Natural killer cell (primary cell): ENCODE results near the gene MSL2. TPM values are rescaled to one million over a fixed set of nuclear protein-coding genes. Genes with fewer than 3 reads are reported as not detected.

ENCODE experiments used
- ATAC-seq, 3 donors: fragments of 150-1000 bp in 2 of 3; fragments of 200-7000 bp in 1 of 3; cut with Tn5 transposase; 1 replicate in 1 of 3; 2 replicates in 2 of 3; pipeline ENCODE4 v1.10.0; 2021; ENCODE audit warnings: mild to moderate bottlenecking in 2 of 3, moderate library complexity in 2 of 3
- DNase-seq, 2 donors: peaks; one replicate each; pipeline versions ENCODE4 v3.0.0 to v3.0.0-alpha.2; 2013 to 2021; ENCODE audit warnings: mixed read lengths in 1 of 2
- H3K27ac ChIP-seq: one replicate; pipeline ENCODE4 v1.5.1; 2013; ENCODE audit warnings: mild to moderate bottlenecking, low read length
- H3K27me3 ChIP-seq: one replicate; pipeline ENCODE4 v1.6.1; 2013; ENCODE audit warnings: low read length; ENCODE audit not compliant: control insufficient read depth, insufficient read depth
- H3K36me3 ChIP-seq: one replicate; pipeline ENCODE4 v1.6.1; 2013; ENCODE audit warnings: low read length; ENCODE audit not compliant: control insufficient read depth, insufficient read depth
- H3K4me1 ChIP-seq: one replicate; pipeline ENCODE4 v1.6.1; 2013; ENCODE audit warnings: low read length; ENCODE audit not compliant: control insufficient read depth, insufficient read depth
- H3K4me3 ChIP-seq: one replicate; pipeline ENCODE4 v1.5.1; 2013; ENCODE audit warnings: low read length
- H3K9me3 ChIP-seq: one replicate; pipeline ENCODE4 v1.6.1; 2013; ENCODE audit warnings: low read length; ENCODE audit not compliant: control insufficient read depth, insufficient read depth
- H3K27ac Mint-ChIP-seq, 2 donors: one replicate each; pipeline ENCODE4 v1.8.0; 2022; ENCODE audit warnings: mild to moderate bottlenecking in 2 of 2, mixed read lengths in 2 of 2, moderate library complexity in 1 of 2
- H3K27me3 Mint-ChIP-seq, 2 donors: one replicate each; pipeline ENCODE4 v1.8.0; 2022; ENCODE audit warnings: low read depth in 2 of 2, mixed read lengths in 2 of 2
- H3K36me3 Mint-ChIP-seq: one replicate; pipeline ENCODE4 v1.8.0; 2022; ENCODE audit warnings: mixed read lengths
- H3K4me1 Mint-ChIP-seq, 2 donors: one replicate each; pipeline ENCODE4 v1.8.0; 2022; ENCODE audit warnings: mixed read lengths in 2 of 2
- H3K4me3 Mint-ChIP-seq: one replicate; pipeline ENCODE4 v1.8.0; 2022; ENCODE audit warnings: mild to moderate bottlenecking, moderate library complexity, mixed read lengths
- H3K9me3 Mint-ChIP-seq, 2 donors: one replicate each; pipeline ENCODE4 v1.8.0; 2022; ENCODE audit warnings: mixed read lengths in 2 of 2
- whole genome bisulfite sequencing: methylation state at CpG from one replicate; pipeline ENCODE4 v1.1.7; 2013; ENCODE audit warnings: missing lambda C conversion rate; ENCODE audit not compliant: insufficient coverage; 5-methylcytosine and 5-hydroxymethylcytosine counted together
- intact Hi-C: fragments of 100-400 bp; cut with micrococcal nuclease; formaldehyde crosslinking; loops from one replicate; pipeline ENCODE4 v1.14.2; 2022
- total RNA-seq, 4 donors: library from RNA; stranded (reverse); fragments of 120-200 nt in 1 of 4; gene quantifications; one replicate each; pipeline versions ENCODE4 v1.2.3 to v1.2.4, GENCODE V29; 2013 to 2022
- TF ChIP-seq, protein P1 (sequence below): fragments of 200-600 bp; IDR thresholded peaks from one replicate; pipeline ENCODE4 v1.8.0; 2022; ENCODE audit warnings: antibody characterized with exemption

Gene MSL2
- total RNA-seq, 3 donors from 2014 or later (not counting 1 experiment from before 2014, with no cell fraction given): 104 to 114 (median 110) TPM

DNA sequence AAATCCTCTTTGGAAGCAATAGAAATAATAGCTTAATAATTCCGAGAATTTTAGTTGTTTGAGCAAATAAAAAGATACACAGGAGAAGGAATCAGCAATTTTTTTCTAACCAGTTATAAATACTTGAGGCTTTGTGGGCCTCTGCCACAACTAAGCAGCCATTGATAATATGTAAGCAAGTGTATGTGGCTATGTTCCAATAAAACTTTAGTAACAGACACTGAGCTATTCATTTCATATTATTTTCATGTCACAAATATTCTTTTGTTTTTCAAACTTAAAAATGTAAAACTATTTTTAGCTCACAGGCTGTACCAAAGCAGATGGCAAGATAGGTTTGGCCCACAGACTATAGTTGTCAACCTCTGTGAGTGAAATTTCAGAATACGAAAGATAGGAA, 85.7 kb downstream of the MSL2 start:
- Mint-ChIP-seq H3K27ac (no peak overlapping the region), H3K9me3 (no peaks in the 10 kb centered on the region), H3K36me3 (no peaks in the 10 kb centered on the region), H3K4me1 (peaks cover 0 to 3% of the 10 kb centered on the region in 2 donors), H3K4me3 (no peak overlapping the region), H3K27me3 (no peaks in the 10 kb centered on the region)
- Histone ChIP-seq H3K9me3 (no peaks in the 10 kb centered on the region), H3K27me3 (no peaks in the 10 kb centered on the region), H3K36me3 (no peaks in the 10 kb centered on the region), H3K4me3 (no peak overlapping the region), H3K4me1 (no peaks in the 10 kb centered on the region), H3K27ac (no peak overlapping the region)
- intact Hi-C loops: no loop called here
- ATAC-seq (no peak), DNase-seq (no peak)
- TF ChIP-seq, protein P1, sequence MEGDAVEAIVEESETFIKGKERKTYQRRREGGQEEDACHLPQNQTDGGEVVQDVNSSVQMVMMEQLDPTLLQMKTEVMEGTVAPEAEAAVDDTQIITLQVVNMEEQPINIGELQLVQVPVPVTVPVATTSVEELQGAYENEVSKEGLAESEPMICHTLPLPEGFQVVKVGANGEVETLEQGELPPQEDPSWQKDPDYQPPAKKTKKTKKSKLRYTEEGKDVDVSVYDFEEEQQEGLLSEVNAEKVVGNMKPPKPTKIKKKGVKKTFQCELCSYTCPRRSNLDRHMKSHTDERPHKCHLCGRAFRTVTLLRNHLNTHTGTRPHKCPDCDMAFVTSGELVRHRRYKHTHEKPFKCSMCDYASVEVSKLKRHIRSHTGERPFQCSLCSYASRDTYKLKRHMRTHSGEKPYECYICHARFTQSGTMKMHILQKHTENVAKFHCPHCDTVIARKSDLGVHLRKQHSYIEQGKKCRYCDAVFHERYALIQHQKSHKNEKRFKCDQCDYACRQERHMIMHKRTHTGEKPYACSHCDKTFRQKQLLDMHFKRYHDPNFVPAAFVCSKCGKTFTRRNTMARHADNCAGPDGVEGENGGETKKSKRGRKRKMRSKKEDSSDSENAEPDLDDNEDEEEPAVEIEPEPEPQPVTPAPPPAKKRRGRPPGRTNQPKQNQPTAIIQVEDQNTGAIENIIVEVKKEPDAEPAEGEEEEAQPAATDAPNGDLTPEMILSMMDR: no peak
- 90% methylated on average over 2 of the region's 2 CpGs for WGBS

DNA sequence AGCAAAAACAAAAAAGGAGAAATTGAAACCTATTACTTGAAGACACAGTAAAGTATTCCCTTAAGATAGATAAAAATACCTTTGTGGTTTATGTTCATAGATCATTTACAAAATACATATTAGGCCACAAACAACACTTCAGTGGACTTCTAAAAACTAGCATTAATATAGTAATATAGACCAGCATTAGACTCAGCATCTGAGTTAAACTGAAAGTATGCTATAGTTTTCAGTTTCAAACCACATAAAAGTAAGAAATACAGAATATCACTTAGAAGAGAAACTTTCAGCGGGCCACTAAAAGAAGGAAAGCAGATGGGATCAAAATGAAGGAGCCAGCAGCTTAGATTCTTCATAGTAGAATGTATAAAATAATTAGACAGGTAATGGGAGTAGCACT, 86.6 kb downstream of the MSL2 start:
- no peaks in the 10 kb centered on the region for H3K4me1 ChIP-seq
- ATAC-seq: no peak

DNA sequence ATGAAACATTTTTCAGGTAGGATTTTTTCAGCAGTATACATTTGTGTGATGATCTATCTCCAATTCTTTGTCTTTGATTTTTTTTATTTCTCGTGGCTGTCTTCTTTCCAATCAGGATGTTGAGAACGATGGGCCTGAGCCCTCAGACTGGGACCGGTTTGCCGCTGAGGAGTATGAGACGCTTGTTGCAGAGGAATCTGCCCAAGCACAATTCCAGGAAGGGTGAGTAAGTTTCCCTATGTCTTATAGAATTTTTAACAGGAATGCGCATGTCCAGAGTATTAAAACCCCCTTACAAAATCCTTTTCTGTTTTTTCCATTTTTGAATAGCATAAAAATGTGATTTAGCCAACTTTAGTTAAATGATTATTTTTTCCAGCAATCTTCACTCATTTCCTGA, 90.0 kb downstream of the MSL2 start:
- intact Hi-C loops: no loop called here
- Mint-ChIP-seq H3K4me3 (no peak overlapping the region), H3K27me3 (no peaks in the 10 kb centered on the region), H3K27ac (no peak overlapping the region), H3K9me3 (no peaks in the 10 kb centered on the region), H3K4me1 (no peaks in the 10 kb centered on the region), H3K36me3 (no peaks in the 10 kb centered on the region)
- Histone ChIP-seq H3K27ac (no peak overlapping the region), H3K27me3 (no peaks in the 10 kb centered on the region), H3K4me1 (no peaks in the 10 kb centered on the region), H3K9me3 (no peaks in the 10 kb centered on the region), H3K4me3 (no peak overlapping the region), H3K36me3 (no peaks in the 10 kb centered on the region)
- DNase-seq (no peak), ATAC-seq (no peak)
- 96% methylated on average over 5 of the region's 6 CpGs for WGBS
- TF ChIP-seq, protein P1: no peak

More for the DNA sequence above, 86.6 kb downstream of the MSL2 start:
- WGBS: 22% methylated on average over 1 of the region's 1 CpG
- H3K9me3 ChIP-seq: no peaks in the 10 kb centered on the region
- H3K36me3 ChIP-seq: no peaks in the 10 kb centered on the region
- intact Hi-C loops: no loop called here
- no peak for DNase-seq
- no peak overlapping the region for H3K27ac ChIP-seq
- Mint-ChIP-seq H3K27me3 (no peaks in the 10 kb centered on the region), H3K4me3 (no peak overlapping the region), H3K36me3 (no peaks in the 10 kb centered on the region), H3K4me1 (no peaks in the 10 kb centered on the region), H3K9me3 (no peaks in the 10 kb centered on the region), H3K27ac (no peak overlapping the region)
- TF ChIP-seq, protein P1: no peak
- H3K4me3 ChIP-seq: no peak overlapping the region
- no peaks in the 10 kb centered on the region for H3K27me3 ChIP-seq

DNA sequence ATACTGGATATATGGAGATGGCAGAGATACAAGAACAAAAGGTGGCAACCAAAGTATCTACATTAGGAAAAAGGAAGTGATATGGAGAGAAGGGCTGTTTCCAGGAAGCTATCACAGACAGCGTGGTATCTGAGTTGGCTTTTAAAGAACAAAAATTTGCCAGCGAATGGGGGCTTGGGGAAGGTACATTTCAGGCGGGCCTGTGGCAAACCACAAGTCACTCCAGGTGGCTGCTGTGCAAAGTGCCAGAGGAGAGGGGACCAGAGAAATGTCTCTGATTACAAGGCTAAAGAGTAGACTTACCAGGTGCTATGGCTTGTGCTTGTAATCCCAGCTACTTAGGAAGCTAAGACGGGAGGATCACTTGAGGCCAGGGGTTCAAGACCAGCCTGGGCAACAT, 91.1 kb downstream of the MSL2 start:
- Mint-ChIP-seq H3K4me1 (no peaks in the 10 kb centered on the region), H3K27me3 (no peaks in the 10 kb centered on the region), H3K36me3 (no peaks in the 10 kb centered on the region), H3K9me3 (no peaks in the 10 kb centered on the region), H3K4me3 (no peak overlapping the region), H3K27ac (no peak overlapping the region)
- no peak for ATAC-seq
- Histone ChIP-seq H3K4me3 (no peak overlapping the region), H3K36me3 (no peaks in the 10 kb centered on the region), H3K9me3 (no peaks in the 10 kb centered on the region), H3K27me3 (no peaks in the 10 kb centered on the region), H3K4me1 (no peaks in the 10 kb centered on the region), H3K27ac (no peak overlapping the region)
- intact Hi-C loops: no loop called here
- DNase-seq: no peak
- 32% methylated on average over 4 of the region's 4 CpGs for WGBS
- TF ChIP-seq, protein P1: no peak
